HG02610 (cell line): ENCODE data around the gene SLIT3.
A peak's percentile ranks its signal among the peaks of the same experiment; 100 is the strongest.

Source experiments
- ATAC-seq: cut with Tn5 transposase; IDR thresholded peaks from one replicate; pipeline ENCODE4 v1.9.1; 2021; ENCODE audit warnings: mild to moderate bottlenecking, moderate library complexity; ENCODE audit not compliant: unreplicated experiment

Gene SLIT3

GRCh38 chr5:168734119-168734518 is 566.8 kb downstream of the SLIT3 start:
- no peak for ATAC-seq

- no peak for ATAC-seq
Observed at GRCh38 chr5:168728546-168729211, 572.3 kb downstream of the SLIT3 start.

GRCh38 chr5:168727547-168727946 is 573.4 kb downstream of the SLIT3 start:
- ATAC-seq = no peak

GRCh38 chr5:168726342-168726741 is 574.6 kb downstream of the SLIT3 start:
- ATAC-seq = no peak

GRCh38 chr5:168724227-168724626 is 576.7 kb downstream of the SLIT3 start:
- no peak for ATAC-seq

- ATAC-seq = no peak
Observed at GRCh38 chr5:168723037-168723436, 577.9 kb downstream of the SLIT3 start.

GRCh38 chr5:168721966-168722365 is 579.0 kb downstream of the SLIT3 start:
- no peak for ATAC-seq

GRCh38 chr5:168721002-168721753 is 579.8 kb downstream of the SLIT3 start:
- ATAC-seq = no peak

- no peak for ATAC-seq
Observed at GRCh38 chr5:168720575-168720974, 580.4 kb downstream of the SLIT3 start.

GRCh38 chr5:168714046-168714445 is 586.9 kb downstream of the SLIT3 start:
- peak; percentile 86 for ATAC-seq

GRCh38 chr5:168713051-168713450 is 587.9 kb downstream of the SLIT3 start:
- ATAC-seq = no peak

- ATAC-seq = no peak
Observed at GRCh38 chr5:168712280-168712924, 588.5 kb downstream of the SLIT3 start.

GRCh38 chr5:168710706-168711105 is 590.2 kb downstream of the SLIT3 start:
- no peak for ATAC-seq

- ATAC-seq = no peak
Observed at GRCh38 chr5:168707716-168708695, 592.9 kb downstream of the SLIT3 start.

GRCh38 chr5:168706655-168707069 is 594.3 kb downstream of the SLIT3 start:
- ATAC-seq = peak; percentile 49

GRCh38 chr5:168705321-168705720 is 595.6 kb downstream of the SLIT3 start:
- no peak for ATAC-seq

GRCh38 chr5:168702511-168702910 is 598.4 kb downstream of the SLIT3 start:
- no peak for ATAC-seq

- ATAC-seq = no peak
Observed at GRCh38 chr5:168701641-168702040, 599.3 kb downstream of the SLIT3 start.

GRCh38 chr5:168699002-168699401 is 601.9 kb downstream of the SLIT3 start:
- no peak for ATAC-seq

- no peak for ATAC-seq
Observed at GRCh38 chr5:168697034-168697720, 603.8 kb downstream of the SLIT3 start.
